NCI-H1930 (cell line): ENCODE measurements around the gene TRAPPC11.
"Not testable (repeated sequence)": the region's sequence is repeated elsewhere in the genome, so short reads cannot be mapped to it uniquely, and the experiment has no call there.

Experiments
- DNase-seq, 2 experiments: peaks; one replicate each; lab custom pipeline; 2025; lab: John Stamatoyannopoulos, UW

TRAPPC11 gene

DNA sequence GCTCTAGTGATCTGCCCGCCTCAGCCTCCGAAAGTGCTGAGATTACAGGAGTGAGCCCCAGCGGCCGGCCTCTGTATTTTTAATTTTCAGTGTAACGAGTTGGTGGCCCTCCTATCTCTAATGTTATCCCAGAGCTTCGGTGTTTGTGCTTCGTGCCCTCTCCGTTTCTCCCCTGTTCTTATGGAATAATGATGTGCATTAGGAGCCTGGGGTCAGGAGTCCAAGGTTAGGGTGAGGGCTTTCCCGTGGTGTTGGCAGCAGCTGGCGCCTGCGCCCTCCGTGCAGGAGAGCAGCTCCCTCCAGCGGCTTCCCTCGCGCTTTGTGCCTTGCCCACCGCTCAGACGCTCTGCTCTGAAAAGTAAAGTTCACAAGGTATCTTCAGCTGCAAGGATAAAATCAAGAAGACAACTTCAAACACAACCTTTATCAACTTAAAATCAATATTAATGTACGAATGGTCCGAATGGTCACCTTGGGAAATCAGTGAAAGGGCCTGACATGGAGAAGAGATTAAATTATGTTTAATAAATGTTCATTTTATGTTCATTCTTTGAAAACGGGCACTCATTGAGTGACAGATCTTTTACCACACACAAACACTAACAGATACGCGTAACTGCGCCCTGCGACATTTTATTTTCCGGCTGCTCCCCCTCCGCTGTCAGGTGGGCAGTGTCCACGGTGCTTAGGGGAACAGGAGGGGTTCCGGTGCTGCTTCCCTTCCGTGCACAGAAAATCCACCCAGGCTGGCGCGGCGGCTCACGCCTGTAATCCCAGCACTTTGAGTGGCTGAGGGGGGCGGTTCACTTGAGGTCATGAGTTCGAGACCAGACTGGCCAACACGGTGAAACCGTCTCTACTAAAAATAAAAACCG is 62.4 kb downstream of the TRAPPC11 start:
- DNase-seq: no peak

DNA sequence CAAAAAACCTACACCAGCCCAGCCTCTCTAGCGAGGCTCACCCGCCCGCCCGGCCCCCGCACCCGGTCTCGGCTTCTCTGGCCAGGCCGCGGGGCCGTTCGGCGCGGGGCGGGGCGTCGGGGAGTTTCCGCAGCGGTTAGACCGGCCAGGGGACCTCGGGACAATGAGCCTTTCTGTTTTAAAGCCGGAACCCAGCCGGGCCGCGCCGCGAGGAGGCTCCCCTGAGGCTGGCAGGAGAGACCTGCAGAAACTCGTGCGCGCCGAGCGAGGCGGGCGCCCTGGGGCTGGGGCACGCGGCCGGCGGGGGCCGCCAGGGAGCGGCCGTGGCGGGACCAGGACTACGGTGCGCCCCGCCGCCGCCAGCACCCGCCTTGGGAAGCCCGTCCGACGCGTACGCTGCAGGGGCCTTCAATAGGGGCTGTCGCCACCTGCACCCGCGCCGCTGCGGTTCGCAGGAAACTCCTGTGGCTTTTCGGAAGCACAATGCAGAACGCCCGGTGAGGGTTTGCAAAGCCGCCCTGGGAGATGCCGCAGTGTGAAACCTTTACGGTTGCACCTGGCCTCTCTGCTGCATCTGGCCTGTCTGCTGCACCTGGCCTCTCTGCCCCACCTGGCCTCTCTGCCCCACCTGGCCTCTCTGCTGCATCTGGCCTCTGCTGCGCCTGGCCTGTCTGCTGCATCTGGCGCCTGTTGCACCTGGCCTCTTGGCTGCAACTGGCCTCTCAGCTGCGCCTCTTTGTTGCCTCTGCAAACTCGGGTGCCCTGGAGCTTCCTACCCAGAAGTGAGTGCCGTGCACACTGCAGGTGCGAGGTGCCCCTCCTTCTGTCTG is 63.9 kb downstream of the TRAPPC11 start:
- DNase-seq: peak; percentile 32 to 53

DNA sequence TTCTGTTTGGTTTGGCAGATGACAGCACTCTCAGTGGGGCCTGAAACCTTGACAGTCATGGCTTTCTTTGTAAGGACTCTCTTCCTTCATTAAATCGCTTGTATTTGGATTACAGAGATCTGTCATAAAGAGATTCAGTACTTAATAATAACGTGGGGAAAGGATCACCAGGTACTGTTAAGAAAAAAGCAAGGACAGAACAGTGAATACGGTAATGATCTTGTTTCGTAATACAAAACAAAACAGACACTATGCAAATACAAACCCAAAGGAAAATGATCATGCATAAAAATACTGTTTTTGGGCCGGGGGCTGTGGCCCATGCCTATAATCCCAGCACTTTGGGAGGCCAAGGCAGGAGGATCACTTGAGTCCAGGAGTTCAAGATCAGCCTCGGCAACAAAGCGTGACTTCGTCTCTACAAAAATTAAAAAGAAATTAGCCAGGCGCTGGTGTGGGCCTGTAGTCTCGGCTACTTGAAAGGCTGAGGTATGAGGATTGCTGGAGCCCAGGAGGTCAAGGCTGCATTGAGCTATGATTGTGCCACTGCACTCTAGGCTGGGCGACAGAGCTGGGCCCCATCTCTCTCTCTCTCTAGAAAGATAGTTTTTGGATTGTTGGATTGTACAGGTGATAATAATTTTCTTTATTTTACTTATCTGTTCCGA is 64.6 kb downstream of the TRAPPC11 start:
- no peak for DNase-seq

DNA sequence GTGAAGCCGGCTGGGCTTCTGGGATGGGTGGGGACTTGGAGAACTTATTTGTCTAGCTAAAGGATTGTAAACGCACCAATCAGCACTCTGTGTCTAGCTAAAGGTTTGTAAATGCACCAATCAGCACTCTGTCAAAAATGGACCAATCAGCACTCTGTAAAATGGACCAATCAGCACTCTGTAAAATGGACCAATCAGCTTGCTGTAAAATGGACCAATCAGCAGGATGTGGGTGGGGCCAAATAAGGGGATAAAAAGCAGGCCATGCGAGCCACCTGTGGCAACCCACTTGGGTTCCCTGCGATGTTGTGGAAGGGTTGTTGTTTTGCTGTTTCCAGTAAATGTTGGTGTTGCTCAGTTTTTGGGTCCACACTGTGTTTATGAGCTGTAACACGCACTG is 66.5 kb downstream of the TRAPPC11 start:
- DNase-seq: not testable (repeated sequence)

DNA sequence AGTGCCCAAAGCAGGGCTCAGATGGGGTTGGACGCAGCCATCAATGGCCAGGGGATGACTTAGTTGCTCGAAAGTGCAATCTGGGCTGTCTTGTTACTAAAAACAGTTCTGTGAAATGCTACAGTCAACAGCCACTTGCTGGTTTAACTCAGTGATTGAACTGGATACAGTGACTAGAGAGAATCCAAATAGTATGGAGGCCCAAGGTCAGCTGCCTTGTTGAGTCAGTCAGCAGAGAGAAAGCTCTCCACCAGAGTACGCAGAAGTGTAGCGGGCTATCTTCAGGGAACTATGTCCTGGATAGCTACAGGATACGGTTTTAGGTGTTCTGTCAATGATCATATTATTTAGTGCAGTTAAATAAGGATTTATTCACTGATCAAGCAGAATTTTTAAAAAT is 68.4 kb downstream of the TRAPPC11 start:
- DNase-seq: no peak

DNA sequence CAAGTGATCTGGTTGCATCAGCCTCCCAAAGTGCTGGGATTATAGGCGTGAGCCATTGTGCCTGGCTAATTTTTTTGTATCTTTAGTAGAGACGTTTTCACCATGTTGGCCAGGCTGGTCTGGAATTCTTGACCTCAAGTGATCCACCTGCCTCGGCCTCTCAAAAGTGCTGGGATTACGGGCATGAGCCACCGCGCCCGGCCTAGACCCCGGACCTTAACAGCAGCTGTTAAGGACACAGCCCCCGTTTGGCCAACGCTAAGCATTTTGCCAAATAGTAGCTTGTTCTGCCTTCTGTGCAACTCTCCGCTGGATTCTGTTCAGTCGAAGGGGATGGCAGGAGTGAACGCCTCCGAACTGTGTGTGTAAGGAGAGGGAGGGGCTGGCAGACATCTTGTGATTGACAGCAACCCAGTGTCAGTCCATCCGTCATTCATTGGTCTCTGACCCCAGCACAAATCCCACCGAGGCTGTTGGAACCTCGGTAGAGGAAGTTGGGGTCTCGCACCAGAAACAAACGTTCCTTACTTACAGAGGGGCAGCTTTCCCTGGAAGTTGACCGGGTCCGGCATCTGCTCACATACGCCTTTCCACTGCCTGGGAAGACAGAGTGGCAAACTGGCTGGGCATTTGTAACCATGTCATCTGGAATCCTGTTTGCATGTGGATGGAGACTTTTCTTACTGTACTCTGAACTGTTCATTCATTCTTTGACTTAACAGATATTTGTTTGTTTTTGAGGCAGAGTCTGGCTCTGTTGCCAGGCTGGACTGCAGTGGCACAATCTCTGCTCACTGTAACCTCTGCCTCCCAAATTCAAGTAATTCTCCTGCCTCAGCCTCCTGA is 69.4 kb downstream of the TRAPPC11 start:
- no peak for DNase-seq

DNA sequence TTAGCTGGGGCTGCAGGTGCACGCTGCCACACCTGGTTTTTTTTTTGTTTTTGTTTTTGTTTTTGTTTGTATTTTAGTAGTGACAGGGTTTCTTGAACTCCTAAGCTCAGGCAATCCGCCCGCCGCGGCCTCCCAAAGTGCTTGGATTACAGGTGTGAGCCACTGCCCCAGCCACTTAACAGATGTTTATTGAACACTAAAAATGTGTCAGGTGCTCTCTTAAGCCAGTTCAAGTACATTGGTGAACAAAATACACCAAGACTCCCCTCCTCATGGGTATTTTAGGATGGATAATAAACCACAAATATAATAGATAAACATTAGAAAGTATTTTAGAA is 69.9 kb downstream of the TRAPPC11 start:
- no peak for DNase-seq

DNA sequence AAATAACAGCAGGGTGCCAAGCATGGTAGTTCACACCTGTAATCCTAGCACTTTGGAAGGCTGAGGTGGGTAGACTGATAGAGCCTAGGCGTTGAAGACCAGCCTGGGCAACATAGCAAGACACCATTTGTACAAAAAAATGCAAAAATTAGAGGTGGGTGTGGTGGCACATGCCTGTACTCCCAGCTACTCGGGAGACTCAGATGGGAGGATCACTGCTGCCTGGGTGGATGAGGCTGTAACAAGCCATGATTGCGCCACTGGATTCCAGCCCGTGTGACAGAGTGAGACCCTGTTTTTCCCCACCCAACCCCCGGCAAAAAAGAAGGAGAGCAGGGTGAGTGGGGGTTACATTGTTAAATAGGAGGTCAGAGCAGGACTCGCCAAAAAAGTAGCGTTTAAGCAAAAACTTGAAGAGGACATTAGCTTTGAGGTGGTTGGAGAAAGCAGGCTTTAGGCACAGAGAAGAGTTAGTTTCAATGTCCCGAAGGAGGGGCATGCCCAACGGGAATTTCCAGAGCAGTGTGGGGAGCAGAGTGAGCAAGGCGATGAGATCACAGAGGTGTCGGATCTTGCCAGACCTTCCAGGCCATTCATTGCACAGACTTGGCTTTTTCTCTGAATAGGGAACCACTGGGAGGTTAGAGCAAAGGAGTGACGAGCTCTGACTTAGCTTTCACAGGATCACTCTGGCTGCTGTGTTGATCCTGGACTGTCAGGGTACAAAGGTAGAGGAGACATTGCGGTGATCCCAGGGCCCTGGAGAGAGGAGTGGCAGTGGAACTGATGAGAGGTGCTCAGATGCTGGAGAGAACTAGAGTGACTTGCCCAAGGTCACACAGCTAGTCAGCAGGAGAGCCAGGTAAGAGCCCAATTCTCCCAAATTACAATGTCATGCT is 70.6 kb downstream of the TRAPPC11 start:
- DNase-seq: no peak

DNA sequence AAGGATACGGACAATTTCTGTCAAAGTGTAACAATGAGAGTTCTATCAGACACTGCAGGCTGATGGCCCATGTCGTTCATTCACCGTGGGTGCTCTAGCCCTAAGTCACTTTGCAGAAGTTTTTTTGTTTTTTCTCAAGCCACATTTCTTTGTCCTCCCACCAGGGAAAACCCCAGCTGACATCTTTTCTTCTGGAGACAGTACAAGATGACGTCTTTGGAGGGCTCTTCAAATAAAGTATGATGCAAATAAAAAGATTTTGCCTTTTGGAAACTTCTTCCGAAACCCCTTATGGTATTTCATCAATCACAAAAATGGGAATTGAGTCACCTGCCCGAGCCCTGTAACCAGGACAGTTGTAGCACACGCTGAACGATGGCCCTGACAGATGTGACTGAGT is 73.2 kb downstream of the TRAPPC11 start:
- DNase-seq: no peak

DNA sequence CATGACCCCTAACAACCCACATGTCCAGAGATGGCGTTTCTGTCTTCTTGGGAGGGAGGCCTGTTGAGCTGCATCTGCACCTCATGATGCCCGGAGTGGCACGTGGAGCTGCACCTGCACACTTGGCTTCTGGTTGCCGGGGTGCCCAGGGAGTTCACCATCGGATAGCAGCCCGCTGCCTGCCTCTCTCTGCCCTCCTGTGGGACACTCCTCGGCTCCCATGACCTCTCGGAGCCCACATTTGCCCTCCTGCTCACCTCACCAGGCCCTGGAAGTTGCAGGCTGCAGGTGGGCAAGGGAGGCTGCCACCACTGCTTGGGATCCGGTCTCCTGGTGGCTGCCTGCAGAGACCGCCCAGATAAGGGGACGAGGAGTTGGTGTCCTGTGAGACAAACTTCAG is 74.1 kb downstream of the TRAPPC11 start:
- no peak for DNase-seq

DNA sequence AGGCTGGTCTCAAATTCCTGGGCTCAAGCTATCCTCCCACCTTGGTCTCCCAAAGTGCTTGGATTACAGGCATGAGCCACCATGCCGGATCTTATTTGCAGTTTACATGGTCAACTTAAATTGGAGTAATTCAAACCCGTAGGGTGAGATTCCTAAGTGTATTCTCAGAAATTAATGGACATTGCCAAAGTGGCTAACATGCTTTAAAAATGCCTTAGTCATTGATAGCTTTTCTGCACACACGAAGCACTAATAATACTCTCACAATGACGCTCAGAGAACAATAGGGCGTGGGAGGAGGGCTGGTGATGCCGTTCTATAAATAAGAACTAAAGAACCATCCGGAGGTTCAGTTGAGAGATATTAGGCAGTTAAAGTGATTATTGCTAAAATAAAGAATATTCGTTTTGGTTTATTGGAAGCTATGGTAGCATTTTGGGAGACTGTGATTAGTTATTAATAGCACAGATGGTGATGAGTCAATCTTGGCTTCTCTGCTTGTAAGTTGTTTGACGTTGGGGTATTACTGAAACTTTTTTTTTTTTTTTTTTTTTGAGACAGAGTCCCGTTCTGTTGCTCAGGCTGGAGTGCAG is 79.1 kb downstream of the TRAPPC11 start:
- no peak for DNase-seq

DNA sequence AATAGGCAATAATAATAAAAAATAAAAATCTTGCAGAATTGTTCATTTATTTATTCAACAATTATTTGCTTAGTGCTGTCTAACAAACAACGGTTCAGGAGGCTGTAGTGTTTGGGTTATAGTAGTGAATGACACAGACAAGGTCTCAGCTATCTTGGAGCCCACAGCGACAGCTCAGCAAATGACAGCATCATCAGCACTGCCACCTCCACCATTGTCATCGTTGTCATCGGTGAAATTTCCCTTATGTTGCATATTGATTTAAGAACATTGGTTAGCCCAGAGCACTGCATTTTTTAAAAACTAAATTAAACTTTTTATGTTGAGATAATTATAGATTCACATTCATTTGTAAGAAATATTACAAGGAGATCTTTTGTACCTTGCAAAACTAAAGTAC is 79.9 kb downstream of the TRAPPC11 start:
- no peak for DNase-seq

DNA sequence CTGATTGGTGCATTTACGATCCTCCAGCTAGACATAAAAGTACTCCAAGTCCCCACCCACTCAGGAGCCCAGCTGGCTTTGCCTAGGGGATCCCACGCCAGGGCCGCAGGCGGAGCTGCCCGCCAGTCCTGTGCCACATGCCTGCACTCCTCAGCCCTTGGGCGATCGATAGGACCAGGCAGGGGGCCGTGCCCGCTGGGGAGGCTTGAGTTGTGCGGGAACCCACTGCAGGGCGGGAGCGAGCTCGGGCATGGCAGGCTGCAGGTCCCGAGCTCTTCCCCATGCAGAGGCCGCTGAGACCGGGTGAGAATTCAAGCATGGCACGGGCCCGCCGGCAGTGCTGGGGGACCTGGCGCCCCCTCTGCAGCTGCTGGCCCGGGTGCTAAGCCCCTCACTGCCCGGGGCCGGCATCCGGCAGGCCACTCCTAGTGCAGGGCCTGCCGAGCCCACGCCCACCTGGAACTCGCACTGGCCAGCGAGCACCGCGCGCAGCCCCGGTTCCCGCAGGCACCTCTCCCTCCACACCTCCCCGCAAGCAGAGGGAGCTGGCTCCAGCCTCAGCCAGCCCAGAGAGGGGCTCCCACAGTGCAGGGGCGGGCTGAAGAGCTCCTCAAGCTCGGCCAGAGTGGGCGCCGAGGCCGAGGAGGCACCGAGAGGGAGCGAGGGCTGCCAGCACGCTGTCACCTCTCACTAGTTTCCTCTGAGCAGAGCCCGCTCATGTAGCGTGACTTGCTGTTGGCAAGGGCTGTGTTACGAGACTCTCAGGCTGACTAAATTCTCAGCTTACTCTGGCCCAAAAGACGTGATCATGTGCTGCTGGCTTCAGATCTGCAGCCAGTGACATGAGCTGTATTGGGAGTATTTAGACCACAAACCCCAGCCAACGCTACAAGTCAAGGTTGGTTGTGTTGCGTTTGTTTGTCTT is 87.5 kb downstream of the TRAPPC11 start:
- DNase-seq: no peak

DNA sequence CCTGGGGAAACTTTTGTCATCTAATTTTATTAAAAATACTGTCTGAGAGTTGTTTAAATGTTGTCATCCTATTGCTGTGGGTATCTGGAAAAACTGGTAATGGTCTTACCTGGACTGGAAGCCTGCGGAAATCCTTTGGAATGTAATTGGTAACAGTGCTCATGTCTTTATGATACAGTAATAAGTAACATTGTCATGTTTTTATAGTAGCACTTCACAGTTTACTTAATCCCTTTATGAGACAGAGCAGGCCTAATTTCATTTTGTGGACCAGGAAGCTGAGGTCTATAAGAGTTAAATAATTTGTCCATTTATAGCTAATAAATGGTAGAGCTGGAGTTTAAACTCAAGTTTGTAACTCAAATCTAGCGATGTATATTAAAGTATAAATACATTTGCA is 88.3 kb downstream of the TRAPPC11 start:
- no peak for DNase-seq

DNA sequence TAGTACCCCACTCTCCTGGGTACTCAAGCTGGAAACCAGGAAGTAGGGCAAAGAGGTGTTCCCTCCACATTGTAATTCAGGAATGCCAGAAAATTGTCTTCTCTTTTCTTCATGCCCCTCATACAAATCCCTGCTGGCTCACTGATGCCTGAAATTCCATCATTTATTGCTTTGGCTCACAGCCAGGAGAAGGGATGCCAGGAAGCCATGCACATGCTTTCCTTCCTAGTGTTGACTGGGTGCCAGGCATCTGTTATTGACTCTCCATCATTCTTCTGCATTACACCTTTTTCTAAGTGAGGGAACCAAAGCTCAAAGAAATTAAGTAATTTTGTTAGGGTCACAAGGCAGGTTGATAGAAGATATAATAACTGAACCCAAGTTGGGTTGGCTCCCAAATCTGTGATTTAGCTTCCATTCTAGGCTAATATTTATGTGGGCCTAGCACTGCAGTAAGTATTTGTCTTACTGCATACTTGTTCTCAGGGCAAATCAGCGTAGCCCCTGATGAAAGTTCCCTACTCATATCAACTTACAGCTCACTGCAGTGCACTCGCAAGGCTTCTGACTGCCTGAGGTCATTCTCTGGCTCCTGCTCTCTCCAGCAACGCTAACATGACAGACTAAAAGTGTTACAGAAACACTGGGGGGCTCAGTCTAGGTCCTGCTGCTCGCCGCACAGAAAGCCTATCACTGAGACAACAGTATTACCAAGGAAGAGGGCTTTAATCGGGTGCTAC is 89.0 kb downstream of the TRAPPC11 start:
- DNase-seq: no peak

DNA sequence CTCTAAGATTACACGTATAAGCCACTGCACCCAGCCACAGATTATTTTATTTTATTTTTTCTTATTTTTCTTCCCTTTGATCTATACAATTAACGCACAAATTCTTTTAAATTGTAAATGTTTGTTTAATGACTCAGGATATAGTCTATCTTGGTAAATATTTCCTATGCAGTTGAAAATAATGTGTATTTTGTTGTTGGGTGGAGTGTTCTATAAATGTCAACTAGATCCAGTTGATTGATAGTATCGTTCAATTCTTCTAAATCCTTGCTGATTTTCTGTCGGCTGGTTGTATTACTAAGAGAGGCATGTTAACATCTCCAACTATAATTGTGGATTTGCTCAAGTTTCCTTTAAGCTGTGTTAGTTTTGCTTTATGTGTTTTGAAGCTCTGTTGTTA is 92.0 kb downstream of the TRAPPC11 start:
- no peak for DNase-seq

DNA sequence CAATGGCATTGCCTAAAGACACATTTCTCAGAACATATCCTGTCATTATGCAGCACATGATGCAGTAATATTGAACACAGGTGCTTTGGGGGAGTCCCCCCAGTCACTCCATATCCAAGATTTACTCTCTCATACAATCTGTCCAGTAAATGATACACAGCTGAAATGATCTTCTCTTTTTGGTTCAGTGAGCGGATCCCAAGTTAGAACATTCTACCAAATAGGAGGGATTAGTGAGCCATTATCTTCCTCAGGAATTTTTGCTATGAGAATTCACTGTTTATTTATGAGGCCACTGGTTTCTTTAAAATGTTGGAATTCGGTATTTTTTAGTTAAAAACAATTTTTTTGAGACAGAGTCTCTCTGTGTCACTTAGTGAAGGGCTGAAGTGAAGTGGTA is 96.5 kb downstream of the TRAPPC11 start:
- DNase-seq: no peak

DNA sequence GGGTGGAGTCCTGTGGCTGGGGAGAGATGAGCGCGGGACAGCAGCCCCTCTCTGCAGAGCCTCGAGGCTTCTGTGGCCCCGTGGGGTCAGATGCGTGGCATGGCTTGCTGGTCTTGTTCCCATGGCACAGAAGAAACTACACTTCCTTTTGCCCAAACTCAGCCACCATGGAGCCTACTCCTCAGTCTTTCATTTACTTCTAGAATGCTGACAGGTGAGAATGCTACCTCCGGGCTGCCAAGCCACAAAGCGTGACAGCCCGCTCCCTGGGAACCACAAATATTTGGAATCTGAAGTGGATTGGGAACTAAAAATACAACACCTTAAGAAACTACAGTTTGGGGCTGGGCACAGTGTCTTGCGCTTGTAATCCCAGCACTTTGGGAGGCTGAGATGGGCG is 98.0 kb downstream of the TRAPPC11 start:
- DNase-seq: no peak
